Endothelial cell of umbilical vein (primary cell): ENCODE data around the gene ADAM17. TPM values are rescaled to one million over a fixed set of nuclear protein-coding genes. Genes with fewer than 3 reads are reported as not detected.
A peak's percentile ranks its signal among the peaks of the same experiment; 100 is the strongest.

ENCODE experiments used
- BruUV-seq: library from RNA; stranded (reverse); fragments of 400-500 nt; replicated peaks from 2 replicates; lab custom pipeline; 2021; lab: Mats Ljungman, UMichigan
- CTCF ChIA-PET: fragments of 300-600, 350-600 bp; sonication (Branson Sonifier 250); formaldehyde crosslinking; loops from one replicate; lab custom pipeline; 2021; ENCODE audit warnings: antibody characterized with exemption, inconsistent platforms; lab: Charles Lee
- POLR2A ChIA-PET: fragments of 300-600, 350-600 bp; sonication (Branson Sonifier 250); formaldehyde crosslinking; loops from one replicate; lab custom pipeline; 2021; ENCODE audit warnings: antibody characterized with exemption, inconsistent platforms; lab: Charles Lee
- DNase-seq: peaks from one replicate; pipeline ENCODE4 v3.0.0-alpha.2; 2011; ENCODE audit warnings: low read depth, low spot score
- FAIRE-seq: peaks from 2 replicates; lab custom pipeline; 2011; peaks lifted over from hg19 to GRCh38; lab: Jason Lieb, UNC
- H2AFZ ChIP-seq: 2 replicates; pipeline ENCODE4 v1.6.0; 2012; ENCODE audit warnings: low read depth, low read length, control low read depth, inconsistent platforms
- H3K27ac ChIP-seq: 2 replicates; pipeline ENCODE4 v1.5.1; 2011; ENCODE audit warnings: low read depth, mild to moderate bottlenecking, control low read depth, low read length, moderate library complexity; ENCODE audit not compliant: insufficient read depth
- H3K27me3 ChIP-seq, 2 experiments: 2 replicates each; pipeline versions ENCODE4 v1.6.0 to v1.6.1; 2011; ENCODE audit warnings: low read length in 2 of 2, mixed read lengths in 1 of 2; ENCODE audit not compliant: control insufficient read depth in 2 of 2, insufficient read depth in 2 of 2
- H3K36me3 ChIP-seq, 2 experiments: 2 replicates in 1 of 2; 3 replicates in 1 of 2; pipeline ENCODE4 v1.5.1; 2011; ENCODE audit warnings: low read length in 2 of 2, mild to moderate bottlenecking in 1 of 2, moderate library complexity in 1 of 2; ENCODE audit not compliant: control insufficient read depth in 2 of 2, insufficient read depth in 2 of 2; ENCODE audit errors: extremely low read depth in 1 of 2
- H3K4me1 ChIP-seq: 3 replicates; pipeline ENCODE4 v1.5.1; 2011; ENCODE audit warnings: mild to moderate bottlenecking, low read length; ENCODE audit not compliant: control insufficient read depth, insufficient read depth; ENCODE audit errors: extremely low read depth
- H3K4me2 ChIP-seq: 2 replicates; pipeline ENCODE4 v1.6.1; 2011; ENCODE audit warnings: low read length, control low read depth, mixed read lengths; ENCODE audit not compliant: insufficient read depth
- H3K4me3 ChIP-seq, 3 experiments: fragments of 200-600 bp in 1 of 3; sonication (generic), shearing (Covaris generic) in 1 of 3; replicated peaks in 1 of 3; 2 replicates each; pipeline ENCODE4 v1.5.1; 2011 to 2016; ENCODE audit warnings: control low read depth in 3 of 3, low read length in 3 of 3, mild to moderate bottlenecking in 2 of 3, inconsistent platforms in 1 of 3, low read depth in 1 of 3, moderate library complexity in 1 of 3; ENCODE audit not compliant: insufficient read depth in 1 of 3
- H3K79me2 ChIP-seq: 2 replicates; pipeline ENCODE4 v1.6.0; 2012; ENCODE audit warnings: low read length, inconsistent platforms; ENCODE audit not compliant: control insufficient read depth, insufficient read depth
- H3K9ac ChIP-seq: replicated peaks from 2 replicates; pipeline ENCODE3; 2011; ENCODE audit warnings: low read length, control low read depth; ENCODE audit not compliant: insufficient read depth; ENCODE audit errors: extremely low read depth
- H3K9me1 ChIP-seq: replicated peaks from 3 replicates; pipeline ENCODE4 v1.6.0; 2011; ENCODE audit warnings: mild to moderate bottlenecking, low read length; ENCODE audit not compliant: control insufficient read depth, insufficient read depth; ENCODE audit errors: extremely low read depth
- H3K9me3 ChIP-seq: replicated peaks from 2 replicates; pipeline ENCODE4 v1.5.1; 2012; ENCODE audit warnings: low read length, inconsistent platforms; ENCODE audit not compliant: control insufficient read depth, insufficient read depth
- H4K20me1 ChIP-seq: replicated peaks from 2 replicates; pipeline ENCODE3; 2011; ENCODE audit warnings: mild to moderate bottlenecking, low read length; ENCODE audit not compliant: control insufficient read depth, insufficient read depth; ENCODE audit errors: extremely low read depth
- EZH2 ChIP-seq: IDR thresholded peaks from 2 replicates; pipeline ENCODE4 v1.6.1; 2012; ENCODE audit warnings: borderline replicate concordance, low read depth, mild to moderate bottlenecking, moderate library complexity, low read length, inconsistent platforms; ENCODE audit not compliant: severe bottlenecking
- MYC ChIP-seq: IDR thresholded peaks from one replicate; pipeline ENCODE4 v1.6.1; 2011; ENCODE audit warnings: mild to moderate bottlenecking, low read depth, low read length
- POLR2A ChIP-seq: IDR thresholded peaks from 2 replicates; pipeline ENCODE4 v1.6.1; 2012; ENCODE audit warnings: low read depth, mild to moderate bottlenecking, control low read depth, low read length
- POLR2AphosphoS5 ChIP-seq: IDR thresholded peaks from 2 replicates; pipeline ENCODE4 v1.6.1; 2012; ENCODE audit warnings: low read depth, mild to moderate bottlenecking, control low read depth, low read length, moderate library complexity; ENCODE audit not compliant: insufficient read depth
- dilution Hi-C: fragments of 300-500 bp; cut with MboI; formaldehyde crosslinking; loops from one replicate; pipeline ENCODE4 v1.15.0; 2019; ENCODE audit warnings: low sequenced_read_pairs; ENCODE audit not compliant: extremely low pct_ligation_motif_present
- intact Hi-C: fragments of 100-400 bp; cut with micrococcal nuclease; formaldehyde crosslinking; loops from one replicate; pipeline ENCODE4 v1.10.0; 2022
- polyA plus RNA-seq, 4 experiments: library from polyadenylated mRNA; depleted of rRNA in 3 of 4; stranded (reverse) in 3 of 4; unstranded in 1 of 4; fragments of >200 nt; gene quantifications; 2 replicates each; pipeline versions ENCODE4 v1.2.1 to v1.2.3, GENCODE V29; 2011 to 2012; ENCODE audit warnings: missing spikeins in 1 of 4
- total RNA-seq: library from RNA; stranded (reverse); gene quantifications from 2 replicates; pipeline ENCODE4 v1.2.3, GENCODE V29; 2021
- TF ChIP-seq, protein P1 (sequence below), 2 donors: IDR thresholded peaks; 1 replicate in 1 of 2; 2 replicates in 1 of 2; pipeline ENCODE4 v1.5.1; 2011; ENCODE audit warnings: low read length in 2 of 2, mild to moderate bottlenecking in 2 of 2, moderate library complexity in 2 of 2, control low read depth in 1 of 2, inconsistent platforms in 1 of 2, low read depth in 1 of 2; ENCODE audit not compliant: insufficient read depth in 1 of 2; ENCODE audit errors: extremely low read depth in 1 of 2

ADAM17 gene
- total and polyA plus RNA-seq, 2 donors (not counting 3 experiments of a cell fraction or from before 2014, with no cell fraction given) = 10.6 to 57.1 TPM

DNA sequence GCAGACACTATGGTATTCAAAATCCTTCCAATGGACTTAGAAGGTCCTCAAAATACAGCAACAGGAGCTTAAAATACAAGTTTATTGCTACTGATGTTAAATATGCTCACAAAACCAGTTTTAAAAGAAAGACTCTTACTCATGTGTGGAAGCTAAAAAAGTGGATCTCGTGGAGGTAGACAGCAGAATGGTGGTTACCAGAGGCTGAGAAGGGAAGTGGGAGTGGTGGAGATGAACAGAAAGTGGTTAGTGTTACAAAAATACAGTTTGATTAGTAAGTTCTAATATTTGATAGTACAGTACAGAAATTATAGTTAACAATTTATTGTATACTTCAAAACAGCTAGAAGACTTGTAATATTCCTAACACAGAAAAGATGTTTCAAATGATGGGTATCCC is 12.1 kb downstream of the ADAM17 start:
- no peak for FAIRE-seq
- Histone ChIP-seq H3K27ac (no peak overlapping the region), H3K36me3 (no peaks in the 10 kb centered on the region), H3K4me1 (peaks cover 25% of the 10 kb centered on the region), H3K27me3 (no peaks in the 10 kb centered on the region), H3K4me2 (no peak overlapping the region), H3K79me2 (peaks cover 57% of the 10 kb centered on the region), H3K4me3 (no peak overlapping the region), H3K9me1 (peaks cover 4% of the 10 kb centered on the region), H3K9me3 (no peaks in the 10 kb centered on the region), H2AFZ (no peak overlapping the region), H4K20me1 (no peaks in the 10 kb centered on the region), H3K9ac (no peak overlapping the region)
- POLR2A ChIA-PET = no interaction called here
- dilution Hi-C loops (no loop called here), intact Hi-C loops (no loop called here)
- no peak for DNase-seq
- BruUV-seq = no TSS peak
- TF ChIP-seq POLR2A = no peak
- TF ChIP-seq, protein P1, sequence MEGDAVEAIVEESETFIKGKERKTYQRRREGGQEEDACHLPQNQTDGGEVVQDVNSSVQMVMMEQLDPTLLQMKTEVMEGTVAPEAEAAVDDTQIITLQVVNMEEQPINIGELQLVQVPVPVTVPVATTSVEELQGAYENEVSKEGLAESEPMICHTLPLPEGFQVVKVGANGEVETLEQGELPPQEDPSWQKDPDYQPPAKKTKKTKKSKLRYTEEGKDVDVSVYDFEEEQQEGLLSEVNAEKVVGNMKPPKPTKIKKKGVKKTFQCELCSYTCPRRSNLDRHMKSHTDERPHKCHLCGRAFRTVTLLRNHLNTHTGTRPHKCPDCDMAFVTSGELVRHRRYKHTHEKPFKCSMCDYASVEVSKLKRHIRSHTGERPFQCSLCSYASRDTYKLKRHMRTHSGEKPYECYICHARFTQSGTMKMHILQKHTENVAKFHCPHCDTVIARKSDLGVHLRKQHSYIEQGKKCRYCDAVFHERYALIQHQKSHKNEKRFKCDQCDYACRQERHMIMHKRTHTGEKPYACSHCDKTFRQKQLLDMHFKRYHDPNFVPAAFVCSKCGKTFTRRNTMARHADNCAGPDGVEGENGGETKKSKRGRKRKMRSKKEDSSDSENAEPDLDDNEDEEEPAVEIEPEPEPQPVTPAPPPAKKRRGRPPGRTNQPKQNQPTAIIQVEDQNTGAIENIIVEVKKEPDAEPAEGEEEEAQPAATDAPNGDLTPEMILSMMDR (IDR thresholded peaks at IDR 0.05; ENCODE audit: extremely low read depth in 1 of 2, insufficient read depth in 1 of 2, low read depth in 1 of 2, low read length in 2 of 2) = no peak
- CTCF ChIA-PET = interaction anchor here (5.2 kb wide), 1 partner anchor 12 kb away, joined by 21 read pairs; the partner anchor contains the start of gene ADAM17

DNA sequence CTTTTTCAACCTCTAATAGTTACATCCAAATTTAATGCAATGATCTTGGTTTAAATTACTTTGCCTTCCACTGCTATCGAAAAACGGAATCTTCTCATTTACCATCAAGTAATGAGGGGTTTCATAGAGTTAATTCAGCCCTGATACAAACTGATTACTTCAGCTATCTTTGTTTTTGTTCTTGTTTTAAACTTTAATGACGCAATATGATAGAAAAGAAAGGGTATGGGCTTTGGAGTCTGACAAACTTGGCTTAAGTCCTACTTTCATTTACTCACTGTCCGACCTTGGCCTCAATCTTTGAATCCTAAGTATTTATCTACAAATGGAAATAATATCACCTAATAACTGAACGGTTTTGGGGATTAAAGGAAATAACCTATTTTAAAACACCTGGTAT is 16.1 kb downstream of the ADAM17 start:
- Histone ChIP-seq H3K4me1 (peaks cover 12% of the 10 kb centered on the region), H3K9me3 (no peaks in the 10 kb centered on the region), H3K9ac (peak overlapping the region; percentile 42), H3K4me3 (no peak overlapping the region), H3K79me2 (peaks cover 25% of the 10 kb centered on the region), H3K27ac (peak overlapping the region; percentile 51), H3K36me3 (peaks cover 0 to 3% of the 10 kb centered on the region in 2 experiments), H3K27me3 (no peaks in the 10 kb centered on the region), H3K9me1 (peaks cover 4% of the 10 kb centered on the region), H2AFZ (no peak overlapping the region), H4K20me1 (no peaks in the 10 kb centered on the region), H3K4me2 (peak overlapping the region; percentile 74)
- dilution Hi-C loops (no loop called here), intact Hi-C loops (loop anchor here (2.0 kb wide), 1 partner anchor 13 kb away; no protein-coding TSS in a partner anchor)
- TF ChIP-seq POLR2A = no peak
- no peak for TF ChIP-seq POLR2AphosphoS5
- TF ChIP-seq, protein P1 (IDR thresholded peaks at IDR 0.05; ENCODE audit: extremely low read depth in 1 of 2, insufficient read depth in 1 of 2, low read depth in 1 of 2, low read length in 2 of 2) = no peak
- no peak for TF ChIP-seq EZH2
- no peak for TF ChIP-seq MYC
- CTCF ChIA-PET = interaction anchor here (0.6 to 5.2 kb wide), 4 partner anchors 9 to 201 kb away, joined by 3 to 21 read pairs (median 4); partner anchors contain the start of gene ADAM17
- DNase-seq = peak; percentile 72
- BruUV-seq = no TSS peak
- peak; percentile 74 for FAIRE-seq
- POLR2A ChIA-PET = interaction anchor here (0.6 kb wide), 2 partner anchors 34 to 209 kb away, joined by 4 to 8 read pairs; no protein-coding TSS in a partner anchor
